BJ (cell line): ENCODE data around the gene PTPRJ. TPM values are rescaled to one million over a fixed set of nuclear protein-coding genes. Genes with fewer than 3 reads are reported as not detected.
A peak's percentile ranks its signal among the peaks of the same experiment; 100 is the strongest.

ENCODE experiments used
- CTCF ChIA-PET: fragments of 350-600 bp; formaldehyde crosslinking; extraction: SDS; loops from one replicate; lab custom pipeline; 2021; ENCODE audit warnings: antibody characterized with exemption, inconsistent platforms; lab: Yijun Ruan, JAX
- POLR2A ChIA-PET: fragments of 300-600 bp; sonication (Branson Sonifier 250); formaldehyde crosslinking; extraction: SDS; loops from one replicate; lab custom pipeline; 2021; ENCODE audit warnings: antibody characterized with exemption; lab: Charles Lee
- DNase-seq: peaks from one replicate; pipeline ENCODE4 v3.0.0-alpha.2; 2011; ENCODE audit warnings: low read depth
- H3K27me3 ChIP-seq: 2 replicates; pipeline ENCODE4 v1.6.0; 2011; ENCODE audit warnings: low read length; ENCODE audit not compliant: control insufficient read depth, insufficient read depth
- H3K36me3 ChIP-seq: 2 replicates; pipeline ENCODE4 v1.5.1; 2011; ENCODE audit warnings: low read length; ENCODE audit not compliant: control insufficient read depth, insufficient read depth
- H3K4me3 ChIP-seq: 2 replicates; pipeline ENCODE4 v1.5.1; 2011; ENCODE audit warnings: low read depth, mild to moderate bottlenecking, control low read depth, low read length
- polyA plus RNA-seq: library from polyadenylated mRNA; depleted of rRNA; stranded (reverse); fragments of >200 nt; gene quantifications from 2 replicates; pipeline ENCODE4 v1.2.3, GENCODE V29; 2011
- TF ChIP-seq, protein P1 (sequence below): IDR thresholded peaks from 2 replicates; pipeline ENCODE4 v1.5.1; 2011; ENCODE audit warnings: low read depth, mild to moderate bottlenecking, control low read depth, inconsistent platforms, low read length, moderate library complexity; ENCODE audit not compliant: insufficient read depth

PTPRJ gene
- polyA plus RNA-seq, 1 experiment, result 3.8 TPM

DNA sequence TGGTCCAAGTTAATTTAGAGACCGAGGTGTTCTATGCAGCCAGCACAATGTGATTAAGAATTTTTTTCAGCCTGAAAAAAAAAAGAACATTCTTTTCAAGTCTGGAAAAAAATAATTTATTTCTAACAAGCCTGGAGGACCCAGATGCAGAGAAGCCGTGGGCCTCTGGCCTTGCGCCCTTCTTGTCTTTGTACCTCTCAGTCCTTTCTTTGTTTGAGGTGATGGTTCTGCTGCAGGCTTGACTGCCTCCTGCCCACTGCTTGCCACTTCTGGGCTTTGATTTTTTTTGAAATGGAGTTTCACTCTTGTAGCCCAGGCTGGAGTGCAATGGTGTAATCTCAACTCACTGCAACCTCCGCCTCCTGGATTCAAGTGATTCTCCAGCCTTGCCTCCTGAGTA is 7.2 kb upstream of the PTPRJ start:
- DNase-seq, result no peak
- no peak overlapping the region for H3K4me3 ChIP-seq
- ChIA-PET CTCF (interaction anchor here (1.3 to 1.9 kb wide), 2 partner anchors 26 to 39 kb away, joined by 3 to 9 read pairs; no protein-coding TSS in a partner anchor), POLR2A (no interaction called here)
- TF ChIP-seq, protein P1, sequence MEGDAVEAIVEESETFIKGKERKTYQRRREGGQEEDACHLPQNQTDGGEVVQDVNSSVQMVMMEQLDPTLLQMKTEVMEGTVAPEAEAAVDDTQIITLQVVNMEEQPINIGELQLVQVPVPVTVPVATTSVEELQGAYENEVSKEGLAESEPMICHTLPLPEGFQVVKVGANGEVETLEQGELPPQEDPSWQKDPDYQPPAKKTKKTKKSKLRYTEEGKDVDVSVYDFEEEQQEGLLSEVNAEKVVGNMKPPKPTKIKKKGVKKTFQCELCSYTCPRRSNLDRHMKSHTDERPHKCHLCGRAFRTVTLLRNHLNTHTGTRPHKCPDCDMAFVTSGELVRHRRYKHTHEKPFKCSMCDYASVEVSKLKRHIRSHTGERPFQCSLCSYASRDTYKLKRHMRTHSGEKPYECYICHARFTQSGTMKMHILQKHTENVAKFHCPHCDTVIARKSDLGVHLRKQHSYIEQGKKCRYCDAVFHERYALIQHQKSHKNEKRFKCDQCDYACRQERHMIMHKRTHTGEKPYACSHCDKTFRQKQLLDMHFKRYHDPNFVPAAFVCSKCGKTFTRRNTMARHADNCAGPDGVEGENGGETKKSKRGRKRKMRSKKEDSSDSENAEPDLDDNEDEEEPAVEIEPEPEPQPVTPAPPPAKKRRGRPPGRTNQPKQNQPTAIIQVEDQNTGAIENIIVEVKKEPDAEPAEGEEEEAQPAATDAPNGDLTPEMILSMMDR, result no peak
- no peaks in the 10 kb centered on the region for H3K27me3 ChIP-seq
- H3K36me3 ChIP-seq, result no peaks in the 10 kb centered on the region

GRCh38 chr11:47976931-47977330 is 3.4 kb upstream of the PTPRJ start:
- H3K36me3 ChIP-seq, result no peaks in the 10 kb centered on the region
- H3K27me3 ChIP-seq, result no peaks in the 10 kb centered on the region
- ChIA-PET CTCF (interaction anchor here (4.6 kb wide), 1 partner anchor 43 kb away, joined by 14 read pairs; no protein-coding TSS in a partner anchor), POLR2A (no interaction called here)
- TF ChIP-seq, protein P1, result no peak
- DNase-seq, result no peak
- H3K4me3 ChIP-seq, result no peak overlapping the region

DNA sequence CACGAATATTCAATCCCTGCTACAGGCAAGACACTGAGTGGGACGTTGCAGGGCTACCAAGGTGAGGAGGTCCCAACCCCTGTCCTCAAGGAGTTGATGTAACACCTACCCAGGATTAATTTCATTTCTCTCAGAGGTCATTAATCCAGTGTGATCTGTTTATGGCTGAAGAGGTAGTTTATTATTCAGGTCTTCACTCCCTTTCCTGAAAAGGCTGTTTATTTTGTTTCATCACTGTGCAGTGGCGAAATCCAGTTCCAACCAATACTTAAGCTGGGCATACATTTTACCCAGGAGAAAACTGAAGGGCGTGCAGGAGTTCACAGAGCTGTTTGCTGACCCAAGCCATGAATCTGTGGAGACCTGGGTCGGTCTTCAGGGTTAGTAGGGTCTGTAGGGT is 2.7 kb upstream of the PTPRJ start:
- Histone ChIP-seq H3K4me3 (no peak overlapping the region), H3K36me3 (no peaks in the 10 kb centered on the region), H3K27me3 (no peaks in the 10 kb centered on the region)
- TF ChIP-seq, protein P1, result no peak
- POLR2A ChIA-PET, result no interaction called here
- DNase-seq, result no peak
- CTCF ChIA-PET, result interaction anchor here (0.6 to 4.6 kb wide), 3 partner anchors 35 to 361 kb away, joined by 3 to 14 read pairs (median 5); no protein-coding TSS in a partner anchor

DNA sequence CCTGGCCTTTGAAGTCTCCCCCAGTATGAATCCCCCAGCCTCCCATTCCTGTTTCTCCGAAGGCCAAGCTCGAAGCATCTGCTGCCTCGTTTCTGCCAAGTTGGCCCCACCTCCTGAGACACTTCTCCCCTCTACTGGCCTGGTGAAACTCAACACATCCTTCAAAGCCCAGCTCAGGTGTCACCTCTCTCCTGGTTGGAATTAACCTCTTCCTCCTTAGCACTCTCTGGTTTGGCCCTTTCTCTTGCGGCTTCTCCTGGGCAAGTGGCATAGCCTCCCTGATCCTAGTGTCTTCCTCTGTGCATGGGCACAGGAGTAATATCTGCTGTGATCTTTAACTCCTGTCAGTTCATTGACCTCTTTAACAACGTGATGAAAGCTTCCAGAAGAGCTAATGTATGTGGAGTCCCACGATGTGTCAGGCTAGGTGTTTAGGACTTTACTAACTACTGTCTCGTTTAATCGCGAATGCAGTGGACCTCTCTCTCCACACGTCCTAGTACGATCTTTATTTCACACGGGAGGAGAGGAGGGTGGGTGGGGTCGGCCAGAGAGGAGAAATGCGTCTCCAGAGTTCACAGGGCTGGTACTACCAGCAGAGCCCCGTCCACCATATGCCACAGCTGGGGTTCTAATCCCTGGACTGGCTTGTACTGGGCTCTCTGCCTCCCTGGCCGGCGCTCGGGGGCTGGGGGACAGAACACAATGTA is 826 bp upstream of the PTPRJ start:
- Histone ChIP-seq H3K27me3 (no peaks in the 10 kb centered on the region), H3K4me3 (peak overlapping the region; percentile 81), H3K36me3 (no peaks in the 10 kb centered on the region)
- DNase-seq, result no peak
- ChIA-PET CTCF (interaction anchor here (0.6 to 4.6 kb wide), 6 partner anchors 10 to 129 kb away, joined by 3 to 14 read pairs (median 3); no protein-coding TSS in a partner anchor), POLR2A (interaction anchor here (0.6 kb wide), 1 partner anchor 175 kb away, joined by 3 read pairs; no protein-coding TSS in a partner anchor)
- TF ChIP-seq, protein P1, result no peak

DNA sequence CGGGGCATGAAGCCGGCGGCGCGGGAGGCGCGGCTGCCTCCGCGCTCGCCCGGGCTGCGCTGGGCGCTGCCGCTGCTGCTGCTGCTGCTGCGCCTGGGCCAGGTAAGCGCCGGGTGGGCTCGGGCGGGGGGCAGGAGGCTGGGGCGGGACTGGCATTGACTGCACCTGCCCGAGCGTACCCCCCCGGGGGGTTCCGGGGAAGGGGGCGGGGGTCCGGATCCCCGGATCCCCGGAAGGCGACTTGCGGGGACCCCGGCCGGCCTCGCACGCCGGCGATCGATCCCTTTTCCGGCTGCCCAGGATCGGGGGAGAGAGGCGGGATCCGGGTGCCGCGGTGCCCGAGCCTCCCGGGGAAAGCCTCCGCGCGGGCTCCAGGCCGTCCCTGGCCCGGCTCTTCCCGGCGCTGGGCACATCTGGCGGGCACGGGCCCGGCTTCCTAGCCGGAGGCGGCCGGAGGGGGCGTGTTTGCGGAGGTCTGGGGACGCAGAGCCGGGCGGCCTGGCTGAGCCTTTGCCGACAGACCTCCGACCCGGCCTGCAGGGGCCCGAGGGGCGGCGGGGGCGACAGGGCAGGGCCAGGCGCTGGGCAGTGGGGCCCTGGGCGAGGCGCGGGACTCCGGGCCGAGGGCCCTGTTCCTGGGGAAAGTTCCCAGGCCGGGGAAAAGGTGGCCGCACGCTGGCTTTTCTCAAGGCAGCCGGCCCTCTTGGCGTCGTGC is 705 bp downstream of the PTPRJ start:
- POLR2A ChIA-PET, result no interaction called here
- DNase-seq, result no peak
- TF ChIP-seq, protein P1, result no peak
- Histone ChIP-seq H3K27me3 (no peaks in the 10 kb centered on the region), H3K36me3 (no peaks in the 10 kb centered on the region), H3K4me3 (peak overlapping the region; percentile 81)
- CTCF ChIA-PET, result interaction anchor here (4.6 kb wide), 1 partner anchor 47 kb away, joined by 14 read pairs; no protein-coding TSS in a partner anchor
